GM19043 (cell line): Measurements from ENCODE around the gene KIRREL3.

Source experiments
- ATAC-seq: cut with Tn5 transposase; IDR thresholded peaks from one replicate; pipeline ENCODE4 v1.9.1; 2021; ENCODE audit warnings: low read depth; ENCODE audit not compliant: unreplicated experiment

KIRREL3 gene

GRCh38 chr11:126482586-126483108, 517.9 kb downstream of the KIRREL3 start:
- no peak for ATAC-seq

DNA sequence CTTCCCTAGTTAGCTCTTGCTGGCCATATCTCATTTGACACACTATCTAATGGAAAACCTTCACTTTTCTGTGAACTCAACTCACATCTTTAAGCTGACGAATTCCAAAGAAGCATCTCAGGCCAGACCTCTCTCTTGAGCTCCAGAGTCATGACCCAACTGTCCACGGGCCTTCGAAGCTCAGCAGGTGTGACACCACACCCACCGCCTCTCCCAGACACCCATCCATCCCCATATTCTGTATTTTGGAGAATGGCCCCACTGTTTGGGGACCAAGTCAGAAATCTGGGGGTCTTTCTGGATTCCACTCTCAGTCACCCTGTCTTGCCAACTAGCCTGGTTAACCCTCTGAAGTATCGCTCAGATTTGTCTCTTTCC, 519.3 kb downstream of the KIRREL3 start:
- no peak for ATAC-seq

DNA sequence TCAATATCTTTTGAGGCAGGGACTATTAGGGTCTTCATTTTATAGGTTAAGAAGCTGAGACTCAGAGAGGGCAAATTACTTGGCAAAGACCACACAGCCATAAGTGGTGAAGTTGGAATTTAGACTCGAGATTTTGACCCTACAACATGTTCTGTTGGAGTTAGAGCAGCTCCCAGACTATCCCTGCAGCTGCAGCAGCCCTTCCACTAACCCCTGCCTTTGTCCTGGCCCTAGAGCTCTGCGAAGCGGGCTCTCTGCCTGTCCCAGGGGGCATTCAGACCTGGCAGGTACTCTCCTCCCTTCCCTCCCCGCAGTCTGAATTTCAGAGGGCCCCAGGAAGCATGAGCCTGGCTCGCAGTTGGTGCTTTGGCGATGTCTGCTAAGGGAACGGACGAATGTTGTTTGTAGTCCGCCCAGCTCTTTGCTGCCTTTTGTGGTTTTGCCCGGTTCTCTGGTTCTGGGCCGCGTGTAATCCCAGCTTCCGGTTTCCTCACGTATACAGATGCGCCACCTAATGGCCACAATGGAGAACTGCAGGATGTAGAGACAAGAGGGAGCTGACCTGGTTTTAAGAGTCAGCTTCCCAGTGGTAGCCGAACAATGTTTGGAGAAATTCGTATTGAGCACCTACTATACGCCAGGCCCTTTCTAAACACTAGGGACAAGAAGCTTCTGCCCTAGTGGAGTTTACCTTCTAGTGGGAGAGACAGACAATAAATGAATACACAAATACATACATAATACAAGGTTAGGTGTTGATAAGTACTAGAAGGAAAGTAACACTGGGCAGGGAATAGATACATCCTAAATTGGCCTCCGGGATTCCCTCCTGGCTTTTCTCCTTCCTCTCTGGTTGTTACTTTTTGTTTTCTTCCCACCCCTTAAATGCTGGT, 519.9 kb downstream of the KIRREL3 start:
- ATAC-seq: peak; percentile 58

DNA sequence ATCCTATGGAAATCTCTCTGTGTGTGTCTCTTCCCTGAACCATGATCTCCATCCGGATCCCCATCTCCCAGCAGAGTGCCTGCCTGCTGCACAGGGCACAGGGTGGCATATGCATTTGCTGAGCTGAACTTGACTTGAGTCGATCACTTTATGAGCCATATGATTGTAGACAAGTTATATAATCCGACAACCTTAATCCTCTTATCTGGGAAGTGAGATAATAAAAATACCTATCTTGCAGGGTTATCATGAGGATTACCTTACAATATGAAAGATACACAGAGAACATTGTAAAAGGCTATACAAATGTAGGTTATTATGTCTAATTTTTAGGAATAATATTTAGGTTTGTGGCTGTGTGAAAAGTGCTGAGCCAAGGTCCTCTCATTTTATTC, 520.6 kb downstream of the KIRREL3 start:
- ATAC-seq: no peak

DNA sequence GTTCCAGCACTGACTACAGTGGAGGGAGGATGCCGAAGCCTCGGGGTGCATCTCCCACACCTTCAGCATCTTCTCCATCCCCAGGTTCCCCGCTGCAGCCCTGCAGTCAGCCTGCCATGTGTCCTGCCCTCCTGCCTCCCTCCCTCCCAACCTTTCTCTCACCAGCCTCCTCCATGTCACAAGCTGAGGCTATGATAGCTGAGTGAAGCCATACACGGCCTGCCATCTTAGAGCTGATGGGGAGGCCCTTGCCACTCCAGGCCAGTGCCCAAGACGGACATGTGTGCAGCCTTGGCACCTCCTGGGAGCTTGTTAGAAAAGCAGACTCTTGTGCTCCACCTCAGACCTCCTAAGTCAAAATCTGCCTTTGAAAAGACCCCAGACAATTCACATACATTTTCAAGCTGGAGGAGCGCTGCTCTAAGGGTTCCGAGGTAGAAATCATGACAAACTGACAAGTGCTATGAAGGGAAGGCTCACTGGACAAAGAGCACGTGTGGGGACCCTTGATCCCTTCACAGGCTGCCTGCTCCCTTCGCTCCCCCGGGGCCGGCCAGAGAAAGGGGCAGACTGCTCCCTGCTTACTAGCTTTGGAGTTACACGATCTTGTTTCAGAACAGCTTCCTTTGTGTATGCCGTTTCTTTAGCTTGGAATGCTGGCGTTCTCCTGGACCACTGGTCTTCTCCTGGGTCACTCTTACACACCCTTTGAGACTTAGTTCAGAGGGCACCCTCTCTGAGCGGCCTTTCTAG, 521.2 kb downstream of the KIRREL3 start:
- no peak for ATAC-seq

DNA sequence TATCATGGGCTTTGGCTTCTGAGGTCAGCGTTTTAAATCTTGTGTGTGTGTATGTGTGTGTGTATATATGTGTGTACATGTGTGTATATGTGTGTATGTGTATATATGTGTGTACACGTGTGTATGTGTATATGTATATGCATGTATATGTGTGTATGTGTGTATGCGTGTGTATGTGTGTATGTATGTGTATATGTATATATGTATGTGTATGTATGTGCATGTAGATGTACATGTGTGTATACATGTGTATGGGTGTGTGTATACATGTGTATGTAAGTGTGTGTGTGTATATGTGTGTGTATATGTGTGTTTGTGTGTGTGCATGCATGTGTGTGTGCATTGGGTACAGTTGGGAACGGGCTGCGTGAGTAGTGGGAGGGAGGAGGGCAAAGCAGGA, 522.1 kb downstream of the KIRREL3 start:
- no peak for ATAC-seq

- no peak for ATAC-seq
Measured at GRCh38 chr11:126477535-126478305, 522.9 kb downstream of the KIRREL3 start.

DNA sequence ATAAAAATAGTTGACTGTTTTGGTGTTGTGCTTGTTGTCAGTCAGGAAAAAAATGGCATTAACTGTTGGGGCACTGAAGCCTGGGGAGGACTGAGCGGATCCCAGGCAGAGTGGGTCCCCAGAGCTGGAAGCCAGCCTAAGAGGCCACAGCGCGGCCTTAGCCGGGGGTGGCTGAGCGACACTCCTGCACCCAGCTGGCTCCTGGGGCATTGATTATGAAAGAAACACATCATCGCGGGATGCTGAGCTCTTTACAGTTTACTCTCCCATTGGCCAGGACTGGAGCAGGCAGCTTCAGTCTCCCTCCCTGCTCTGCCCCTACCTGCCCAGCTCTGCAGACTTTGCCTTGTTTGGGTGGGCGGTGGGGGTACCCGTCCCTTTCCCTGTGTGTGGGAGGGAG, 523.6 kb downstream of the KIRREL3 start:
- ATAC-seq: no peak

GRCh38 chr11:126476266-126476924, 524.2 kb downstream of the KIRREL3 start:
- no peak for ATAC-seq

DNA sequence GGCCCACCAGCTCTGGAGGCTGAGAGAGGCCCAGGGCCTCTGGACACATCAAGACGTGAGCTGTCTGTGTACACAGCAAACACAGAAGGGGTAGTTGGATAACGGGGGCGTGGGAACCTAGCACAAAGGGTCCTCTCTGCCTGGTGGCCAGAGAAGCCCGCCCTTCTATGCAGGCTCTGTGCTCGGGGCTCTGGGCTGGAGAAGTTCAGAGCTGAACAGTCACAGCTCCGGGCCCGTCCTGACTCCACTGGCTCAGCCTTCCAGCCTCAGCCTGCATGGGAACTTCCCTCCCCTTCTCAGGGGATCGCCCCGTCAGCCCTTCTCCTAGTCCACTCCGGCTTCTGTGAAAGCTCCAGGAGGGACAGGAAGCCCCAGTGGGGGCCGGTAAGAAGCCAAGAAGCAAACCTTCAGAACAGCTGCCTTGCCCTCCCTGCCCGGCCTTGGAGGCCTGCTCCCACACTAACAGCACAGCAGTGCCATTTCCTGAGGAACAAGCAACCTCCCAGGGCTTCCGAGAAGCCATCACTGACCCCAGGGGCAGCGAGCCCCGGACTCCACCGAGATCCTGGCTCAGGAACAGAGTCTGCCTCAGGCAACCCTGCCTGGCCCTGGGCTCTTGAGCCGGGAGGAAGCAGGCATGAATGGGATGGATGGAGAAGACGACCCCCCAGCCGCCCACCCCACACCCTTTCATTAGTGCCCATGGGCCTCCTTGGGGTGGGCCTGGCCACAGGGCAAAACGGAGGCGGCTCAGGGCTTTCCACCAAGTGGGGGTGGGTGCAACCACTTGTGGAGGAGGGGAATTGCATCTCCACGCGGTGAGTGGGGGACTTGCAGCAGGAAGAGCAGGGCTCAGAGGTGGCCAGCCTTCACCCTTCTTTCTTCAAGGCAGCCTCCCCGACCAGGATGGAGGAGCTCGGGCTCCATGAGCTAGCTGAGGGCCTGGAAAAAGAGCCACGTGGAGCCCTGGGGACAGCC, 525.3 kb downstream of the KIRREL3 start:
- no peak for ATAC-seq

DNA sequence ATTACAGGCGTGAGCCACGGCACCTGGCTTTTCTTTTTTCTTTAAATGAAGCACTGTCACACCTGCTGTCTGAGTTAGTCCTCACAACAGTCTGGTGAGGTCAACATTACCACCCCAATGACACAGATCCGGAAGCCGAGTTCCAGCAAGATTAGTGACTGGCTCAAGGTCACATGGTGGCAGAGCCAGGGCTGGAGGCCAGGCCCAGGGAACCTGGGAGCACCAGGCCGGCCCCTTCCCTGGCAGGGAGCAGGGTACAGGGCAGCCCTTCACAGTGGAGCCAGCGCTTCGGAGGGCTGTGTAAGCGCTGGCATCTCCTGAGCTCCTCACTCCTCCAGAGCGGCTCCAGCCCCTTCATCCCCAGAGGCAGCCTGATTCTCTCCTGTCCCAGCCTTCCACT, 526.4 kb downstream of the KIRREL3 start:
- no peak for ATAC-seq

DNA sequence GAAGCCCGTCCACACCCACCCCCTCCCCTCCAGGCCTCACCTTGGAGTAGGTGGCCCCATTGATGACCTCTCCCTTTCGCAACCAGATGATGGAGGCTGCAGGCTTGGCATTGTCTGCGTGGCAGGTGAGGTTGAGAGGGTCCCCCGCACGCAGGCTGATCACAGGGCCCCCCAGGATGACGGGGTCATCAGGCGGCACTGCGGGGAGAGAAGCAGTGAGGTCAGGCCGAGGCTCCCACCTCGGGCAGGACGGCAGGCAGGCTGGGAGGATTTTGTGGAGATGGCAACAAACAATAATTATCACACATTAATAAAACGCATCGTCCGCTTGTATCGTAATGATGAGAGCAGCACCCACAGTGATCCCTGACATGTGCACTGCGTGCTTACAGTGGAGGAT, 527.3 kb downstream of the KIRREL3 start:
- no peak for ATAC-seq

DNA sequence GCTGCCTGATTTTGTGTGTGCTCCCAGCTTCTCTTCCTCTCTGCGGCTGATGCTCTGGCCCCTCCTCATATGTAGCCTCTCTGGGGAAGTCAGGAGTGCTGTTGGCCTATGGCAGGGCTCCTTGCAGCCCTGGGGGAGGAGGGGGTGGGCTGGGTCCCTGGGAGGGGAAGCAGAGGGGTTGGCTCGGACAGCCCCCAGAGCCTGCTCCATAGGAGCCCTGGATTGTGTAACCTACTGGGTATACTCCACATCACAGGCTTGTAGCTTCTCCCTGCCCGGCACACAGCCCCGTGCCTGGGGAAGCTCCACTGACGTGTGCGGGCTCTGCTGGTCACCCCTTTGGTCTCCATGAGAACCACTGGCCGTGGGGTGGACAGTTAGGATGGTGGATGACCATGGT, 531.3 kb downstream of the KIRREL3 start:
- no peak for ATAC-seq

DNA sequence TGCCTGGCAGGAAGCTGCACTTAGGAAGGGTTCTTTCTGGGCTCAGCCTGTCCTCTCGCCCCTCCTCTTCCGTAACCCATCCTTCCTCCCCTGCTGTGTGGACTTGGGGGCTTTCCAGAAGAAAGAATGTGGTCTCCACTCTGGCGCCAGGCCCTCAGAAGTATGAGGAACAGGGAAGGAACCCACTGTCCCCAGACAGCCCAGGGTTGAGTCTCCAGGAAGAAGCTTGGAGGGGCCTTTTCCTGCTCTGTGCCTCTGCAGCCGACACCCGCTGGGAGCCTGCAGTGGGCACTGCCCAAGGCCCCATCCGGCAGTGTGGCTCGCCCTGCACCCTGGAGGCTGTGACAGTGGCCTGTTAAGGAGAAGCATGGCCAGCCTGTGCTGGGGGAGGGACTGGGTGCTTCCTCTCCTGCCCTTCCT, 532.5 kb downstream of the KIRREL3 start:
- ATAC-seq: no peak

GRCh38 chr11:126467471-126467870, 533.1 kb downstream of the KIRREL3 start:
- ATAC-seq: no peak

DNA sequence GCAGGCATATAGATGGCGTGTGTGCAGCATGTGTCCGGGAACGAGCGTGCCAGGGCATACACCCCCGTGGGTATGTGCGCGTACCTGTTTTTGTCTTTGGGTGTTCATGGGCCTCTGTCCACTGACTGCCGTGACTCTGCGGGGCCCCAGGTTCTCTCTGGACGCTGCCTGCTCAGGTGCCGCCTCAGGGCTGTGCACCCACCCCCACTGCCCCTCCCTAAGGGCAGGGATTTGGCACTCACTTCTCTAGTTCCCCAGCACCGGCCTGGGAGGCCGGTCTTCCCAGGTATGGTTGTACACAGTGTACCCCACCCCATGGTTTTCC, 533.6 kb downstream of the KIRREL3 start:
- no peak for ATAC-seq

GRCh38 chr11:126466236-126467045, 534.1 kb downstream of the KIRREL3 start:
- ATAC-seq: no peak

DNA sequence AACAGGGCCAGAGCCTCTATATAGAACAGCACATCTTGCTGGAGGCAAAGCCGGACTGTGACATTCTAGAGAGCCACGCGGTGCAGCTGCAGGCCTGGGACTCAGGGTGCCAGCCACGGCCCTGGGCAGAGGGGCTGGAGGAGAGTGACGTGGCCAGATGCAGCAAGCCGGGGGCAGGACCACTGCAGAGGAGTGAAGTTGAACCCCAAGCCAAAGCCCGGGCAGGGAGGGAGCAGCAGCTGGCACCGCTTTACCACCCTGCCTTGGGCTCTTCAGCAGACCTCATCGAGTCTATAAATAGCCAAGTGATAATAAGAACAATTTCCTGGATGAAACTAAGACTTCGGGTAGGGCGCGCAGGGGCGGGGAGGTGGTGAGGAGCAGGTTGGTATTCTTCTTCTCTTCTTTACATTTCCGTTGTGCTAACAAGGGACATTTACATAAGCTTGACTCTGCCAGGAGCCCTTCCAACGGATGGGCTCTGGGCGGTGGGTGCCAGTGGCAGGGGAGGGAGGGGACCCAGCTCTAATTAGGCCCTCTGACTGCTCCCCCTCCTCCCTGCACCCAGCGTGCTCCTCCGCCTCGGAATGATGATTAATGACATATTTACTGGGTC, 534.9 kb downstream of the KIRREL3 start:
- peak; percentile 64 for ATAC-seq
